Activated T-cell treated with anti-CD3 and anti-CD28 coated beads, Interleukin-2, amount 50 U/mL, for 48 hours (primary cell): ENCODE results near the gene MYCN.
"Not testable (repeated sequence)": the region's sequence is repeated elsewhere in the genome, so short reads cannot be mapped to it uniquely, and the experiment has no call there.

Source experiments
- DNase-seq, 2 experiments: peaks; one replicate each; pipeline ENCODE4 v3.0.0-alpha.2; 2020

The MYCN gene

GRCh38 chr2:15939854-15940660, at the start of gene MYCN:
MYCN (plus strand) TSS chr2:15940550; CDS start chr2:15942065, 1,515 bp downstream.
- peak; percentile 66 to 70 for DNase-seq

DNA sequence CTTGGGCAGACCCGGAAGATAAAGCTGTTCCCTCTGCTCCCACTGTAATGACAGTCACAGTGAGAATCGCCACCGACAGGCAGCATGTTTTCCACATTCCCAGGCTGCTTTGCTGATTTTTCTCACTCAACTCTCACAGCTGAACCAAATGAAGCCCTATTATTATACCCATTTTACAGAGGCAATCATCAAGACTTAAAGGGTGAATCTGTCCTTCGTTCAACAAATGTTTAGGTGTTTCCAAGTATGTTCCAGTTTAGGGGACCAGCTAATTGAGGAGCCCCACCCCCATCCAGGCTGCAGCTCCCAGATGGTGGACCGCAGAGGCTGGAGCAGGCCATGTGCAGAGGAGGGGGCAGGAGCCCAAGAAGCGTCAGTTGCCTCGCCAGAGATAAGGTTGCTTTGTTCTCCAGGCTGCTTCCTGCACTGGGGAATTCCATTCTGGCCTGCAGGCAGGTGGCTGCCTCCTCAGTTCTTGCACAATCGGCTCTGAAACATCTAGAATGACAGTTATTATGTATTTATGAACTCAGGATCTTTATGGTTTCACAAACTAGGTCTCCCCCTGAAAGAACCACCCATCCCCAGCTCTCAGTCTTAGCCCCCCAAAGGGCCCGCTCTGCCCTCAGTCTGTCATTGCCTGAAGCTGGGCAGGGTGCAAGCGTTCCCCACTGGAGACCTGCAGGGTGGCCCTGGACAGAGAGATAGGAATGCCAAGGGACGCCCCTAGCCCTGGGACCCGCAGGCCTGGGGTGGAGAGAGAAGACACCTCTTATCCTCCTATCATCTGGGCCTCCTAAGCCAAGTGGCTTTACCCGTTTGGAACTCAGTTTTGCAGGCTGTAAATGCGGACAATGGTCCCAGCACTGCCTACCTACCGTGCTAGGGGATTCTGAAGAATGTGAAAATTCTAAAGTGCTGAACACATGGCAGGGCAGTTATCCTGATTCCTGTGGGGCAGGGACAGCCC, 49.1 kb upstream of the MYCN start:
- DNase-seq, result no peak

DNA sequence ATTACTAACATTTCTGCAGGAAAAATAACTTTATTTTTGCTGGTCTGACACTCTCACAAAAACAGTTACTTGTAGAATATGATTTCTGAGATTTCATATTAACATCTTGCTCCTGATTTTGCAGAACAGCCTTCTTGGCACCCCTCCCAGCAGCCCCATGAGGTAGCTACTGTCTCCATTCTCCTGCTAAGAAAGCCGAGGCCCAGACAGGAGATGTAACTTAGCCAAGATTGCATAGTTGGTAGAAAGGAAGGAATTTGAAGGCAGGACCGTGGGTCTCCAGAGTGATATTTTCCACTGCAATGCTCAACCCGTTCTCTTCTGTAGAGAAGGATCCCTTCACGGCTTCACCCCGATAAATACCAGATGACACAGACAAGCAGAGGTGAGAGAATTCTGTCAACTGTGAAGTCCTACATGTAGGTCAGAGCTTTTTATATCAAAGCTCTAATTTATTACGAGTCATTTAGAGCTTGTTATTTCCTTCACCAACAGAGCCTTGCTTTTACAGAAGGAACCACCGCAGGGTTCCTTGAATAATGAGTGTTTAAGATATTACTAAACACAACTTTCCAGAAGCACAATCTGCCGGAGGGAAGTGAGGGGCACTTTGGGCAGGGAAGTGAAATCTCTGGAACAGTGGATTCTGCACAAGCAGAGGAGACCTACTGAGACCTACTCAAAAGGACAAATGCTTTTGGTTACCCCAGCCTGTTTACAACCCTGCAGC, 48.0 kb upstream of the MYCN start:
- no peak for DNase-seq

- DNase-seq, result no peak
These were observed 47.3 kb upstream of the MYCN start for GRCh38 chr2:15893085-15893484.

DNA sequence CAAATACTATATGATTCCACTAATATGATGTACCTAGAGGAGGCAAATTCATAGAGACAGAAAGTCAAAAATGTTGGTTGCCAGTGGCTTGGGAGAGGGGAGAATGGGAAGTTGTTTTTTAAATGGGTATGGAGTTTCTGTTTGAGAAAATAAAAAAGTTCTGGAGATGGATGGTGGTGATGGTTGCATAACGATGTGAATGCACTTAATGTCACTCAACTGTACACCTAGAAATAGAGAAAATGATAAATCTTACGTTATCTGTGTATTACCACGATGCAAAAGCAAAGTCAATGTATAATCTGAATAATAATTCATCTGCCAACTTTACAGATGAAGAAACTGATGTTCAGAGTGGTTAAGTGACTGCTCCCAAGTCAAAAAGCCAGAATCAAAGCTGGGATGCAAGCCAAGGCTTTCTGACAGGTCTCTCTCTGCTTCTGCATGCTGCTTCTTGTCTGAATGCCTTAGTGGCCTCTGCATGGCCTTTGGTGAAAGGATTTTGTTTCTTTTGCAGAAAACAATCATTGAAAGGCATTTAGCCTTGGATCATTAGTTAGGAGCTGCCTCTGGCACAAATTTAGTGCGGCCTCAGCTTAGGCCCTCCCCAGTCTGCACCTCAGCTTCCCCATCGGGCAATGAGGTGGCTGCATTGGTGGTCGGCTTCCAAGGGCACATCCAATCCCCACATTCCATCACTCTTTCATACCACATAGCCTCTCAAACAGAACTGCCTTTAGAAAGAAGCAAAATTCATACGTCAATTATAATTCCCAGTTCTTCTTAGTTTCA, 46.5 kb upstream of the MYCN start:
- DNase-seq, result no peak

DNA sequence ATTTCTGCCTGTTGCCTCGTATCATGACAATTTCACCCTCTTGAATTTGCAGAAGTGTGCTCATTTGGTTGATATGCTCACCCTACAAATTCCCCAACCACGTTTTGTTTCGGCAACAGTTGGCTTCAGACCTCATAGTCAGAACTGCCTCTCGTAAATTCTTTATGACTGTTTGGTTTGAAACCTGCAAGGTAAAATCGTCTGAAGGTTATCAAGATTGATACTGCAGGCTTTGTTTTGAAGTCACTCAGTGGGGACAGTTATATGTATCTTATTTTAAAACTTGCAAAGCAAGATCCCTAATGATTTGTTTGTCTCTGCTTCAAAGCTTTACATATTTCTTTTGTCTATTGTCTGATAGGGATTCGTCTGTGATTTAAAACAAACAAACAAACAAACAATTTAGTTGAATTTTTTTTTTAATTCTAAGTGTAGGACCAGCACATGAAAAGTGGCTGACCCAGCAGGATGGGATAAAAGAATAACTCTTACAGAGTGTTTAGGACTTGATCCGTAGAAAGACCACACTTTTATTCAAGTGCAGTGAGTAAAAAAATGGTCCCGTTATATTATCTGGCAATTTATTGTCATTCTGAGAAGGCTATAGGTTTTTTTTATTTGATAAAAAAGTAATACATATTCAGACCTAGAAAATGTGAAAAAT, 45.7 kb upstream of the MYCN start:
- DNase-seq, result no peak

DNA sequence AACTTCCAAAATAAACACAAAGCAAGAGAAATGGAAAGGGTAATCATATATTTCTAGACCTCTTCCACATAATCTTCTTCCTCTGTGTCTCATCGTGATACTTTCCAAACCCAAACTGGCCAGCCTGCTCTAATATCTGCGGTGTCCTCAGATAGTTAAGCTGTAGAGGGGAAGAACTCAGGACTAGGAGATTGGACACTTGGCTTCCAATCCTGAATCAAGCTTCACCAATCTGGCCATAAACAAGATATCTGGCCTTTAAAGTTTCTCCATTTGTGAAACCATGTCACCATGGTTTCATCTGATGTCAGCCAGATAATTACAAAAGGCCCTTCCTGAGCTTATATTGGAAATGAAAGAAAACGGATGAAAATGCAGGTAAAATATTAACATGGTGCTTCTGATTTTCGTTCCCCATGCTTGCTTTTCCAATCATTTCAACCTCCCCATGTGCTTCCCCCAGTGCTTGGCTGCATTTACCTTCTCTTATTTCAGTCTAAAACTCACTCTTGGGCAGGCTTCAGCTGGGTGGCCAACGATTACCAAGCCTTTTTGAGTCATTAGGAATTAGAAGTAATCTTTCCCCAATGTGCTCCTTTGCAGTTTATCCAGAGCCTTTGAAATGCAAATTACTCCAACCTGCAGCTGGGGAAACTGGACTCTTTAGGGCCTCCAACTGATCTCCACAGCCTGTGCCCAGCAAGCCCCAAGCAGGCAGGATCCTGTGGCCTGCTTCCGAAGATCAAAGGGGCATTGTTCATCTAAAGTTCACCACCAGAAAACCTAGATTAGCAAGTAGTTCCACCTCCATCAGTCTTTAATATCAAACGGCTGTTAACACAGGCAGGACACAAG, 44.5 kb upstream of the MYCN start:
- DNase-seq, result no peak

- no peak for DNase-seq
These were observed 43.5 kb upstream of the MYCN start for GRCh38 chr2:15896859-15897258.

- no peak for DNase-seq
These were observed 42.8 kb upstream of the MYCN start for GRCh38 chr2:15897431-15898098.

GRCh38 chr2:15899327-15899612, 41.1 kb upstream of the MYCN start:
- no peak for DNase-seq

DNA sequence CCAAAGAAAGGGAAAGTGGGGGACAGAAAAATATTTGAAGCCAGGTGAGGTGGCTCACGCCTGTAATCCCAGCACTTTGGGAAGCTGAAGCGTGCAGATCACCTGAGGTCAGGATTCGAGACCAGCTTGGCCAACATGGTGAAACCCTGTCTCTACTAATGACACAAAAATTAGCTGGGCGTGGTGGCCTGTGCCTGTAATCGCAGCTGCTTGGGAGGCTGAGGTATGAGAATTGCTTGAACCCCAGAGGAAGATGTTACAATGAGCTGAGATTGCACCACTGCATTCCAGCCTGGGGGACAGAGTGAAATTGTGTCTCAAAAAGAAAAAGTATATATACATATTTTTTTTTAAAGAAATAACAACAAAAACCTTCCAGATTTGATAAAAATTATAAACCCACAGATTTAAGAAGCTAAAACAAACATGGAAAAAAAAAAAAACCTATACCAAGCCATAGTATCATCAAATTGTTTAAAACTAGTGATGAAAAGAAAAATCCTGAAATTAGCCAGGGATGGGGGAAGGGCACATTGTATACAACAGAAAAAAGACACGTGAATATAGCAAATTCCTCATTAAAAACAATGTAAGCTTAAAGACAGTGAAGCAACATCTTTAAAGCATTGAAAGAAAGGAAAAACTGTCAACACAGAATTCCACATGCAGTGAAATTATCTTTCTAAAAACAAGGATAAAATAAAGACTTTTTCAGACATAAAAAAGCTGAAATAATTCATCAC, 40.4 kb upstream of the MYCN start:
- no peak for DNase-seq

DNA sequence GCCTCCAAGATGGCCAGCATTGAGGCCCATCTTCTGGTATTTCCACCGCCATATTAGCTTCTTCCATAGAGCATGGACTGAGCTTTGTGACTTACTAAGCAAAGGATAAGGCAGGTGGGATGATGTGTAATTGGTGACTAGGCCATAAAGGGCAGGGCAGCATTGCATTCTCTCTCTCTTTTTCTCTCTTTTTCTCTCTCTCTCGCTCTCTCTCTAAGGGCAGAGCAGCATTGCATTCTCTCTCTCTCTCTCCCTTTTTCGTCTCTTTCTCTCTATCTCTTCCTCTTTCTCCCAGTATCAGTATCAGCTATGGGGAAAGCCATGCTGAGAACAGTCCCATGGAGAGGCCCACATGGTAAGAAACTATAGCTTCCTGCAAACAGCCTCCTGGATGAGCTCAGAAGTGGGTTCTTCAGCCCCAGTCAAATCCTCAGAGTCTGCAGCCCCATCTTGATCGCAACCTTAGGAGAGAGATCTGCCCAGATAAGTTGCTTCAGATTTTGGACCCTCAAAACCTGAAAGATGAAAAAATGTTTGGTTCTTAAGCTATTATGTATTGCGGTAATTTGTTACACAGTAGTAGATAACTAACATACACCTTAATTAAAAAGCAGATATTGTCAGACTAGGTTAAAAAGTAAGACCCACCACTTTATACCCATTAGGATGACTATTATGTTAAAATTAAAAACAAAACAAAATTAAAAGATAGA, 39.1 kb upstream of the MYCN start:
- DNase-seq, result no peak

- no peak for DNase-seq
These were observed 38.6 kb upstream of the MYCN start for GRCh38 chr2:15901808-15902130.

DNA sequence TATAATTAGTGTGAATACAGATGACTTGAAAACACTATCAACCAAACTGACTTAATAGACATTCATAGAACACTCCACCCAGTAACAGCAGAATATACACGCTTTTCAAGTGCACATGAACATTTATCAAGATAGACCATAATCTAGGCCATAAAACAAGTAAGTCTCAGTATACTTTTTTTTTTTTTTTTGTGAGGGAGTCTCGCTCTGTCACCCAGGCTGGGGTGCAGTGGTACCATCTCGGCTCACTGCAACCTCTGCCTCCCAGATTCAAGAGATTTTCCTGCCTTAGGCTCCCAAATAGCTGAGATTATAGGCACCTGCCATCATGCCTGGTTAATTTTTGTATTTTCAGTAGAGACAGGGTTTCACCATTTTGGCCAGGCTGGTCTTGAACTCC, 36.4 kb upstream of the MYCN start:
- DNase-seq, result not testable (repeated sequence)

DNA sequence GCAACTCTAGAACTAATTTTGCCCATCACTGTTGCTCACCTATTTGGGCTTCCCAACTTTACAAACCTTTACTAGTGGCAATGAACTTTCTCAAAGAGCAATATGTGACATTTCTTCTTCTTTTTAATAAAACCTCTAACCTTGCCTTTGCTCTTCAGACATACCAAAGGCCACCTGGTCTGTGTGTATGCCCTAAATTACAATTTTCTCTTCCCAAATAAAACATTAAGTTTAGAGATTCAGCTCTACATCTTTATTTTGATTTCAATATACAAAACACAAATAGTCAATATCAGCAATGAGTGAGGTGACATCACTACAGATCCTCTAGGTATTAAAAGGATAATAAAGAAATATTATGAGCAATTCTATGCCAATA, 35.1 kb upstream of the MYCN start:
- no peak for DNase-seq

DNA sequence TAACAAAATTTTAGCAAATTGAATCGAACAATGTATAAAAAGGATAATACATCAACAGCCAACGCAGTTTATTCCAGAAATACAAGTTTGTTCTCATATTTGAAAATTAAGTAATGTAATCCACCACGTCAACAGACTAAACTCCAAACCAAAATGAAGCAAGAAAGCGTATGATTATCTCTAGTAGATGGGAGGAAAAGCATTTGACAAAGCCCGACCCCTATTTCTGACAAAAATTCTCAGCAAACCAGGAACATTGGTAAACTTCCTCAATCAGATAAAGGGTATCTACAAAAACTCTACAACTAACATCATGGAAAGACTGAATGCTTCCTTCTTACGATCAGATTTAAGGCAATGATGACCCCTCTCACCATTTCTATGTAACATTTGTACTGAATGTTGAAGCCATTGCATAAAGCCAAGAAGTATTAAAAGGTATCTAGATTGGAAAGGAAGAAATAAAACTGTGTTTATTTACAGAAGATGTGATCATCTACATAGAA, 34.3 kb upstream of the MYCN start:
- DNase-seq, result no peak

DNA sequence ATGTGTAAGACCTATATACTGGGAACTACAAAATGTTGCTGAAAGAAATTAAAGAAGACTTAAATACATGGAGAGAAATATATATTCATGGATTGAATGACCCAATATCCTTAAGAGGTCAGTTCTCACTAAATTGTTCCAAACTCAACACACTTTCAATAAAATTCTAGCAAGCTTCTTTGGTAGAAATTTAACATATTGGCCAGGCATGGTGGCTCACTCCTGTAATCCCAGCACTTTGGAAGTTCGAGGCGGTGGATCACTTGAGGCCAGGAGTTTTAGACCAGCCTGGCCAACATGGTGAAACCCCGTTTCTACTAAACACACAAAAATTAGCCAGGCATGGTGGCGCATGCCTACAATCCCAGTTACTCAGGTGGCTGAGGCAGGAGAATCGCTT, 33.6 kb upstream of the MYCN start:
- no peak for DNase-seq

- DNase-seq, result no peak
These were observed 32.7 kb upstream of the MYCN start for GRCh38 chr2:15907461-15908324.
